Retinal pigment epithelial cell (primary cell): Measurements from ENCODE around the gene AGBL1.

Source experiments
- DNase-seq: peaks from one replicate; pipeline ENCODE4 v3.0.0-alpha.2; 2010; ENCODE audit warnings: low read depth
- H3K4me3 ChIP-seq: 2 replicates; pipeline ENCODE4 v1.5.1; 2011; ENCODE audit warnings: mild to moderate bottlenecking, low read length, control low read depth, moderate library complexity
- CTCF ChIP-seq: conservative IDR thresholded peaks from 2 replicates; pipeline ENCODE4 v1.5.1; 2011; ENCODE audit warnings: low read depth, low read length, control low read depth, inconsistent platforms

Gene AGBL1

GRCh38 chr15:86912661-86913060 is 833.0 kb downstream of the AGBL1 start:
- no peak overlapping the region for H3K4me3 ChIP-seq
- DNase-seq, result no peak
- TF ChIP-seq CTCF, result no peak

GRCh38 chr15:86915811-86916331 is 836.2 kb downstream of the AGBL1 start:
- DNase-seq, result peak; percentile 28
- peak; percentile 64 for TF ChIP-seq CTCF
- H3K4me3 ChIP-seq, result no peak overlapping the region

- no peak for TF ChIP-seq CTCF
- DNase-seq, result no peak
These were observed 837.1 kb downstream of the AGBL1 start for GRCh38 chr15:86916671-86917360.

GRCh38 chr15:86917361-86917671 is 837.6 kb downstream of the AGBL1 start:
- no peak for TF ChIP-seq CTCF
- no peak for DNase-seq
- no peak overlapping the region for H3K4me3 ChIP-seq

More at GRCh38 chr15:86916671-86917360, 837.1 kb downstream of the AGBL1 start:
- H3K4me3 ChIP-seq, result no peak overlapping the region

GRCh38 chr15:86919581-86919980 is 839.9 kb downstream of the AGBL1 start:
- DNase-seq, result no peak
- no peak for TF ChIP-seq CTCF
- no peak overlapping the region for H3K4me3 ChIP-seq

- no peak for TF ChIP-seq CTCF
- H3K4me3 ChIP-seq, result no peak overlapping the region
These were observed 849.8 kb downstream of the AGBL1 start for GRCh38 chr15:86929461-86929860.

GRCh38 chr15:86932456-86932855 is 852.8 kb downstream of the AGBL1 start:
- no peak for TF ChIP-seq CTCF
- no peak overlapping the region for H3K4me3 ChIP-seq
- no peak for DNase-seq

More at GRCh38 chr15:86929461-86929860, 849.8 kb downstream of the AGBL1 start:
- no peak for DNase-seq
